ENCODE data around the gene OR5B21. TPM values are rescaled to one million over a fixed set of nuclear protein-coding genes. Genes with fewer than 3 reads are reported as not detected.

The OR5B21 gene
- polyA plus RNA-seq, 1 of the 3 experiments (the other 2 are of a cell fraction), result not detected

DNA sequence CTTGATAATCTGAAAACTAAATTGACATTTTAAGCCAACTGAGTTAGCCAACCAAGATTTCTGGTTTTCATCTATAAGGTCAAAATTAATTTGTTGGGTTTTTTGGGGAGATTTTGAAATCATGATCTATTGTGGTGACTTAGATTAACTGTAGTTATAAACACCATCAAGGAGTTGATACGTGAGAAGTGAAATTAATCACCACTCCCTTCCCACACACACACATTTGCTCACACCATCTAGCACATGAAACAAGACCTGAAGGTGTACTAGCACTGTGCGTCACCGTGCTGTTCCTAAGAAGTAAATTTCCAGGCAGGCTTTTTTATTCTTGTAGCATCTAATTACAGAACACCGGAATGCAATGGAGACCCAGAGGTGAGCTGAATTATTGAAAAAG, 2.1 kb downstream of the OR5B21 start:
- Histone ChIP-seq H3K27ac (ENCODE audit: low read depth in 2 of 2, low read length in 1 of 2) (no peak overlapping the region), H3K27me3 (ENCODE audit: insufficient read depth) (no peaks in the 10 kb centered on the region), H3K9me2 (no peaks in the 10 kb centered on the region), H3K36me3 (replicated peaks in 1 of 2; ENCODE audit: control insufficient read depth in 1 of 2, insufficient read depth in 2 of 2, low read length in 1 of 2) (no peaks in the 10 kb centered on the region), H3K9ac (no peak overlapping the region), H4K20me1 (ENCODE audit: insufficient read depth) (no peaks in the 10 kb centered on the region), H2AFZ (ENCODE audit: low read depth) (no peak overlapping the region), H3K4me1 (ENCODE audit: control insufficient read depth in 1 of 2, insufficient read depth in 2 of 2, low read depth in 1 of 2, low read length in 1 of 2) (no peaks in the 10 kb centered on the region), H3K4me2 (no peak overlapping the region), H3K4me3 (ENCODE audit: low read depth in 2 of 2, low read length in 1 of 2) (no peak overlapping the region), H3K79me2 (ENCODE audit: insufficient read depth) (no peaks in the 10 kb centered on the region), H3K9me3 (no peaks in the 10 kb centered on the region), H3F3A (replicated peaks; ENCODE audit: insufficient read depth) (no peaks in the 10 kb centered on the region)
- WGBS (ENCODE audit: low lambda C conversion rate), result 17% methylated on average over 4 of the region's 4 CpGs
- DNase-seq, result no peak
- TF ChIP-seq SMC3 (IDR thresholded peaks at IDR 0.05; ENCODE audit: low read depth, low read length) (no peak), REST (IDR thresholded peaks at IDR 0.05; ENCODE audit: low read depth, low read length) (no peak), FOSL2 (IDR thresholded peaks at IDR 0.05; ENCODE audit: borderline replicate concordance, low read depth) (no peak), MAX (IDR thresholded peaks at IDR 0.05; ENCODE audit: low read depth) (no peak), POLR2AphosphoS5 (IDR thresholded peaks at IDR 0.05; ENCODE audit: low read depth, low read length) (no peak), GATA2 (CRISPR knock-in tag; IDR thresholded peaks at IDR 0.05) (no peak), RFX5 (IDR thresholded peaks at IDR 0.05; ENCODE audit: low read length) (no peak), ZBTB33 (IDR thresholded peaks at IDR 0.05; ENCODE audit: borderline replicate concordance, low read depth) (no peak), MEF2A (IDR thresholded peaks at IDR 0.05; ENCODE audit: borderline replicate concordance, low read depth) (no peak), CHD2 (IDR thresholded peaks at IDR 0.05; ENCODE audit: low read length, partially characterized antibody) (no peak), ELF1 (IDR thresholded peaks at IDR 0.05) (no peak), FOXJ3 (CRISPR knock-in tag; IDR thresholded peaks at IDR 0.05) (no peak), SIN3A (IDR thresholded peaks at IDR 0.05; ENCODE audit: borderline replicate concordance, low read depth, low read length) (no peak)
- TF ChIP-seq, protein P1, sequence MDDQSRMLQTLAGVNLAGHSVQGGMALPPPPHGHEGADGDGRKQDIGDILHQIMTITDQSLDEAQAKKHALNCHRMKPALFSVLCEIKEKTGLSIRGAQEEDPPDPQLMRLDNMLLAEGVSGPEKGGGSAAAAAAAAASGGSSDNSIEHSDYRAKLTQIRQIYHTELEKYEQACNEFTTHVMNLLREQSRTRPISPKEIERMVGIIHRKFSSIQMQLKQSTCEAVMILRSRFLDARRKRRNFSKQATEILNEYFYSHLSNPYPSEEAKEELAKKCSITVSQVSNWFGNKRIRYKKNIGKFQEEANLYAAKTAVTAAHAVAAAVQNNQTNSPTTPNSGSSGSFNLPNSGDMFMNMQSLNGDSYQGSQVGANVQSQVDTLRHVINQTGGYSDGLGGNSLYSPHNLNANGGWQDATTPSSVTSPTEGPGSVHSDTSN (IDR thresholded peaks at IDR 0.05), result no peak
- TF ChIP-seq, protein P2, sequence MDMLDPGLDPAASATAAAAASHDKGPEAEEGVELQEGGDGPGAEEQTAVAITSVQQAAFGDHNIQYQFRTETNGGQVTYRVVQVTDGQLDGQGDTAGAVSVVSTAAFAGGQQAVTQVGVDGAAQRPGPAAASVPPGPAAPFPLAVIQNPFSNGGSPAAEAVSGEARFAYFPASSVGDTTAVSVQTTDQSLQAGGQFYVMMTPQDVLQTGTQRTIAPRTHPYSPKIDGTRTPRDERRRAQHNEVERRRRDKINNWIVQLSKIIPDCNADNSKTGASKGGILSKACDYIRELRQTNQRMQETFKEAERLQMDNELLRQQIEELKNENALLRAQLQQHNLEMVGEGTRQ (IDR thresholded peaks at IDR 0.05; ENCODE audit: borderline replicate concordance, low read depth, low read length), result no peak
- CTCF ChIA-PET, result interaction anchor here (0.7 to 1.2 kb wide), 3 partner anchors 10 to 29 kb away, joined by 3 to 5 read pairs (median 3); no protein-coding TSS in a partner anchor
- POLR2A ChIA-PET, result no interaction called here
